Hepatocyte (in vitro differentiated cells): Measurements from ENCODE around the gene NOL3. TPM values are rescaled to one million over a fixed set of nuclear protein-coding genes. Genes with fewer than 3 reads are reported as not detected.
A peak's percentile ranks its signal among the peaks of the same experiment; 100 is the strongest.

Experiments used
- DNase-seq: peaks from one replicate; pipeline ENCODE4 v3.0.0-alpha.2; 2016; ENCODE audit warnings: low spot score
- H2AFZ ChIP-seq: fragments of 200-600 bp; sonication (generic); 2 replicates; pipeline ENCODE4 v1.6.0; 2016; ENCODE audit warnings: antibody characterized with exemption, mild to moderate bottlenecking
- H3K27ac ChIP-seq: fragments of 200-600 bp; sonication (generic); 2 replicates; pipeline ENCODE4 v1.5.1; 2016; ENCODE audit warnings: mild to moderate bottlenecking
- H3K27me3 ChIP-seq: fragments of 200-600 bp; sonication (generic); 2 replicates; pipeline ENCODE4 v1.6.1; 2016
- H3K36me3 ChIP-seq: fragments of 200-600 bp; sonication (generic); replicated peaks from 2 replicates; pipeline ENCODE4 v1.5.1; 2016; ENCODE audit warnings: low read depth; ENCODE audit not compliant: insufficient read depth
- H3K4me1 ChIP-seq: fragments of 200-600 bp; sonication (generic); 2 replicates; pipeline ENCODE4 v1.5.1; 2016; ENCODE audit warnings: mild to moderate bottlenecking, moderate library complexity; ENCODE audit not compliant: insufficient read depth
- H3K4me2 ChIP-seq: fragments of 200-600 bp; sonication (generic); 2 replicates; pipeline ENCODE4 v1.6.0; 2016
- H3K4me3 ChIP-seq: fragments of 200-600 bp; sonication (generic); 2 replicates; pipeline ENCODE4 v1.5.1; 2016; ENCODE audit warnings: mild to moderate bottlenecking
- H3K79me2 ChIP-seq: fragments of 200-600 bp; sonication (generic); 2 replicates; pipeline ENCODE4 v1.6.0; 2017; ENCODE audit warnings: mild to moderate bottlenecking
- H3K9me2 ChIP-seq: fragments of 200-600 bp; sonication (generic); replicated peaks from 2 replicates; pipeline ENCODE4 v1.6.0; 2017; ENCODE audit warnings: mild to moderate bottlenecking; ENCODE audit not compliant: insufficient read depth
- H3K9me3 ChIP-seq: fragments of 200-600 bp; sonication (generic); 2 replicates; pipeline ENCODE4 v1.5.1; 2016; ENCODE audit warnings: low read depth, mild to moderate bottlenecking
- H4K20me1 ChIP-seq: fragments of 200-600 bp; sonication (generic); 2 replicates; pipeline ENCODE4 v1.6.0; 2016; ENCODE audit warnings: mild to moderate bottlenecking; ENCODE audit not compliant: insufficient read depth, poor library complexity, severe bottlenecking
- CTCF ChIP-seq: fragments of 200-600 bp; sonication (generic); IDR thresholded peaks from 2 replicates; pipeline ENCODE4 v1.5.1; 2016; ENCODE audit warnings: antibody characterized with exemption, mild to moderate bottlenecking; ENCODE audit not compliant: poor library complexity
- EZH2 ChIP-seq: fragments of 200-600 bp; sonication (generic); IDR thresholded peaks from 2 replicates; pipeline ENCODE4 v1.6.1; 2016; ENCODE audit warnings: antibody characterized with exemption, mild to moderate bottlenecking, borderline replicate concordance
- EZH2phosphoT487 ChIP-seq: fragments of 200-600 bp; sonication (generic); IDR thresholded peaks from one replicate; pipeline ENCODE4 v1.6.1; 2018; ENCODE audit warnings: antibody characterized with exemption, mild to moderate bottlenecking, low read depth, moderate library complexity; ENCODE audit not compliant: unreplicated experiment, severe bottlenecking
- WGBS: methylation state at CpG from one replicate; pipeline ENCODE4 v1.1.6; 2016; ENCODE audit warnings: low lambda C conversion rate; ENCODE audit errors: missing lambda C conversion rate; 5-methylcytosine and 5-hydroxymethylcytosine counted together
- polyA plus RNA-seq: library from polyadenylated mRNA; unstranded; fragments of >200 nt; fragmentation: Nextera tagmentation; extraction: Ambion mirVana; gene quantifications from 2 replicates; pipeline ENCODE4 v1.2.1, GENCODE V29; 2016
- total RNA-seq: library from RNA; depleted of rRNA; stranded (reverse); fragments of >200 nt; gene quantifications from 2 replicates; pipeline ENCODE4 v1.2.3, GENCODE V29; 2014

The NOL3 gene
- total and polyA plus RNA-seq, 2 experiments from 2014 or later: 9.3 to 10.9 TPM

- DNase-seq: no peak
- Histone ChIP-seq H3K4me1 (no peaks in the 10 kb centered on the region), H3K36me3 (no peaks in the 10 kb centered on the region), H3K79me2 (no peaks in the 10 kb centered on the region), H3K4me2 (no peak overlapping the region), H3K27me3 (no peaks in the 10 kb centered on the region), H3K27ac (no peak overlapping the region), H2AFZ (no peak overlapping the region), H4K20me1 (no peaks in the 10 kb centered on the region), H3K9me2 (no peaks in the 10 kb centered on the region), H3K9me3 (no peaks in the 10 kb centered on the region), H3K4me3 (no peak overlapping the region)
- no peak for TF ChIP-seq CTCF
- TF ChIP-seq EZH2phosphoT487: no peak
- no peak for TF ChIP-seq EZH2
- WGBS: 98% methylated on average over 3 of the region's 3 CpGs
These were observed 40.9 kb upstream of the NOL3 start for GRCh38 chr16:67129422-67129821.

GRCh38 chr16:67137605-67138004 is 32.7 kb upstream of the NOL3 start:
- Histone ChIP-seq H3K27me3 (no peaks in the 10 kb centered on the region), H3K4me1 (no peaks in the 10 kb centered on the region), H3K9me3 (no peaks in the 10 kb centered on the region), H4K20me1 (no peaks in the 10 kb centered on the region), H3K27ac (no peak overlapping the region), H2AFZ (no peak overlapping the region), H3K4me3 (no peak overlapping the region), H3K79me2 (no peaks in the 10 kb centered on the region), H3K9me2 (no peaks in the 10 kb centered on the region), H3K36me3 (no peaks in the 10 kb centered on the region), H3K4me2 (no peak overlapping the region)
- DNase-seq: peak; percentile 34
- TF ChIP-seq CTCF: no peak
- no peak for TF ChIP-seq EZH2
- 76% methylated on average over 3 of the region's 3 CpGs for WGBS

- Histone ChIP-seq H4K20me1 (no peaks in the 10 kb centered on the region), H3K27me3 (no peaks in the 10 kb centered on the region), H3K4me3 (no peak overlapping the region), H3K4me1 (no peaks in the 10 kb centered on the region), H3K9me2 (no peaks in the 10 kb centered on the region), H3K4me2 (no peak overlapping the region), H3K9me3 (no peaks in the 10 kb centered on the region), H3K79me2 (no peaks in the 10 kb centered on the region), H3K36me3 (no peaks in the 10 kb centered on the region), H3K27ac (no peak overlapping the region), H2AFZ (no peak overlapping the region)
- no peak for DNase-seq
- TF ChIP-seq EZH2phosphoT487 (no peak), CTCF (no peak), EZH2 (no peak)
- over 99% methylated on average over 13 of the region's 13 CpGs for WGBS
These were observed 28.9 kb upstream of the NOL3 start for GRCh38 chr16:67141391-67141790.

DNA sequence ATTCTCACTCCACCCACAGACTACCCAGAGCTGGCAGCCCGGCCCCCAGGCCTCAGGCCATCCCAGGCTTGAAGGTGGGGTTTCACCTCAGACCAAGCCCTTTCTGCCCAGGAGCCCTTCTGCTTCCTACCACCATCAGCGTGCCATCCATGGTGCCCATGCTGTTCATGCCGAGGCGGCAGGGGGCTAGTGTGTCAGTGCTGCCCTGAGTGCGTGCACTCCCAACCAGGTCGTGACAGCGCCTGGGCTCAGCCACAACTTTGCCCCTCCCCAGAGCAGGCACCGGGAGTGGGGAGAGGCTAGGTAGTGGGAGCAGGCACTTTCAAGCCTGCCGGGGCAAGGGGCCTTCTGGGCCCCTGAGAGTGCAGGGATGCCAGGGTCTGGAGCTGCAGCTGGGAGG is 28.0 kb upstream of the NOL3 start:
- H3K27me3 ChIP-seq: no peaks in the 10 kb centered on the region
- H3K27ac ChIP-seq: no peak overlapping the region
- no peak overlapping the region for H3K4me2 ChIP-seq
- TF ChIP-seq CTCF (no peak), EZH2phosphoT487 (no peak), EZH2 (no peak)
- no peaks in the 10 kb centered on the region for H3K36me3 ChIP-seq
- H3K9me3 ChIP-seq: no peaks in the 10 kb centered on the region
- no peak overlapping the region for H3K4me3 ChIP-seq
- H3K9me2 ChIP-seq: no peaks in the 10 kb centered on the region
- no peaks in the 10 kb centered on the region for H3K79me2 ChIP-seq
- H2AFZ ChIP-seq: no peak overlapping the region
- 95% methylated on average over 9 of the region's 9 CpGs for WGBS
- H4K20me1 ChIP-seq: no peaks in the 10 kb centered on the region
- DNase-seq: no peak
- H3K4me1 ChIP-seq: no peaks in the 10 kb centered on the region
